ENCODE data around the gene TXNDC11.

Gene TXNDC11

DNA sequence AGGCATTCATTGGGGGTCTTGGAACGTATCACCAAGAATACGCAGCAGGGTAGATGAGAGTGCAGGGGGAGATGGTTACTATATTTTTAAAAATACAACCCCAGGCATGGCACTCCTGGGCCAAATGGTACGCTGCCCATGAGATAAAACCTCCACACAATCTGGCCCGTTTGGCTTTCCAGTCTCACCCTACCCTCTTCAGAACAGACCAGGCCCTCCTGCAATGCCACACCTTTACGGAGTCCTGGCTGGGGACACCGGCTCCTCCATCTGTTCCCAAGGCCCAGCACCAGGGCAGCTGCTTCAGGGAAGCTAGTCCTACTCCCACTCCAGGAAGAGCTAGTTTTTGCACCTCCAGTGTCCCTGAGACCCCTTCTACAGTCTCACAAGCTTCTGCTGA lies 50.0 kb downstream of the TXNDC11 start:
- TF ChIP-seq, protein P1, sequence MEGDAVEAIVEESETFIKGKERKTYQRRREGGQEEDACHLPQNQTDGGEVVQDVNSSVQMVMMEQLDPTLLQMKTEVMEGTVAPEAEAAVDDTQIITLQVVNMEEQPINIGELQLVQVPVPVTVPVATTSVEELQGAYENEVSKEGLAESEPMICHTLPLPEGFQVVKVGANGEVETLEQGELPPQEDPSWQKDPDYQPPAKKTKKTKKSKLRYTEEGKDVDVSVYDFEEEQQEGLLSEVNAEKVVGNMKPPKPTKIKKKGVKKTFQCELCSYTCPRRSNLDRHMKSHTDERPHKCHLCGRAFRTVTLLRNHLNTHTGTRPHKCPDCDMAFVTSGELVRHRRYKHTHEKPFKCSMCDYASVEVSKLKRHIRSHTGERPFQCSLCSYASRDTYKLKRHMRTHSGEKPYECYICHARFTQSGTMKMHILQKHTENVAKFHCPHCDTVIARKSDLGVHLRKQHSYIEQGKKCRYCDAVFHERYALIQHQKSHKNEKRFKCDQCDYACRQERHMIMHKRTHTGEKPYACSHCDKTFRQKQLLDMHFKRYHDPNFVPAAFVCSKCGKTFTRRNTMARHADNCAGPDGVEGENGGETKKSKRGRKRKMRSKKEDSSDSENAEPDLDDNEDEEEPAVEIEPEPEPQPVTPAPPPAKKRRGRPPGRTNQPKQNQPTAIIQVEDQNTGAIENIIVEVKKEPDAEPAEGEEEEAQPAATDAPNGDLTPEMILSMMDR (IDR thresholded peaks at IDR 0.05; ENCODE audit: low read depth, low read length) = no peak
- DNase-seq (ENCODE audit: low read depth in 2 of 2) = no peak
- no peak overlapping the region for H3K4me3 ChIP-seq (replicated peaks in 1 of 2; ENCODE audit: low read depth in 2 of 2, low read length in 2 of 2)

GRCh38 chr16:11692171-11692570 lies 50.5 kb downstream of the TXNDC11 start:
- TF ChIP-seq, protein P1 (IDR thresholded peaks at IDR 0.05; ENCODE audit: low read depth, low read length) = no peak
- no peak overlapping the region for H3K4me3 ChIP-seq (replicated peaks in 1 of 2; ENCODE audit: low read depth in 2 of 2, low read length in 2 of 2)
- no peak for DNase-seq (ENCODE audit: low read depth in 2 of 2)

DNA sequence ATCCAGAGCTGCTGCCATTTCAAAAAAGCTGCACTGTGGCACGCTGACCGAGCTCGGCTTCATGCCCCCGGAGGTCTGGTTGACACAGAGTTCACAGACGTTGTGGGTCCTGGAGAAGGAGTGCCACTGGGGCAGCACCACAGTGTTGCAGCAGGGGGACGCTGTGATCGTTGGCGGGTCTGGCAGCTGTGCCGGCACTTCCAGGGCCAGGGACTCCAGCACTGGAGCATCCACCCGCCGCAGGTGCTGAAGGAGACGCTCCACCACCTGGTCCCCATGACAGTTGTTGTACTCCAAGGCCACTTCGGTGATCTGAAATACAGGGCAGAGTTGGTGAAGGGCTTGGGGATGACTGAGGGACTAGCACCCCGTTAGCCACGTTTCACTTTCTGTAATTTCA lies 50.9 kb downstream of the TXNDC11 start:
- TF ChIP-seq, protein P1 (IDR thresholded peaks at IDR 0.05; ENCODE audit: low read depth, low read length) = no peak
- DNase-seq (ENCODE audit: low read depth in 2 of 2) = no peak
- H3K4me3 ChIP-seq (replicated peaks in 1 of 2; ENCODE audit: low read depth in 2 of 2, low read length in 2 of 2) = no peak overlapping the region

DNA sequence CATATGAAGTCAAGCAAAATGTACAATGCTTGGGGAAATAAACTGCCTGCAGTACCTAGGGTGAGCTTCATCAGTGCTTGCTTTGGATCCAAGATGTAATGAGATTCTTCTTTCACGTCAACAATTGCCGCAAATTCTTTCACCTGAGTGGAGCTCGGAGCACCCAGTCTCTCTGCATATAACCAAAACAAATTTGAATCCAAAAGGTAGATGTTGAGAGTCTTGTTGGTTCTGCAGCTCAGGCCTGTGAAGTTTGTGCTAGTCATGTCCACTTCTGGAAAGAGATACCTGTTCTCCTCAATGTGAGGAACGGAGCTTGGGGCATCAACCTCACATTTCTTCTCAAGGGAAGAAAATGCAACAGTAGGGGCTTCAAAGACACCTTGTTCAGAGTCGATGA lies 51.4 kb downstream of the TXNDC11 start:
- no peak for DNase-seq (ENCODE audit: low read depth in 2 of 2)
- no peak overlapping the region for H3K4me3 ChIP-seq (replicated peaks in 1 of 2; ENCODE audit: low read depth in 2 of 2, low read length in 2 of 2)
- TF ChIP-seq, protein P1 (IDR thresholded peaks at IDR 0.05; ENCODE audit: low read depth, low read length) = no peak

DNA sequence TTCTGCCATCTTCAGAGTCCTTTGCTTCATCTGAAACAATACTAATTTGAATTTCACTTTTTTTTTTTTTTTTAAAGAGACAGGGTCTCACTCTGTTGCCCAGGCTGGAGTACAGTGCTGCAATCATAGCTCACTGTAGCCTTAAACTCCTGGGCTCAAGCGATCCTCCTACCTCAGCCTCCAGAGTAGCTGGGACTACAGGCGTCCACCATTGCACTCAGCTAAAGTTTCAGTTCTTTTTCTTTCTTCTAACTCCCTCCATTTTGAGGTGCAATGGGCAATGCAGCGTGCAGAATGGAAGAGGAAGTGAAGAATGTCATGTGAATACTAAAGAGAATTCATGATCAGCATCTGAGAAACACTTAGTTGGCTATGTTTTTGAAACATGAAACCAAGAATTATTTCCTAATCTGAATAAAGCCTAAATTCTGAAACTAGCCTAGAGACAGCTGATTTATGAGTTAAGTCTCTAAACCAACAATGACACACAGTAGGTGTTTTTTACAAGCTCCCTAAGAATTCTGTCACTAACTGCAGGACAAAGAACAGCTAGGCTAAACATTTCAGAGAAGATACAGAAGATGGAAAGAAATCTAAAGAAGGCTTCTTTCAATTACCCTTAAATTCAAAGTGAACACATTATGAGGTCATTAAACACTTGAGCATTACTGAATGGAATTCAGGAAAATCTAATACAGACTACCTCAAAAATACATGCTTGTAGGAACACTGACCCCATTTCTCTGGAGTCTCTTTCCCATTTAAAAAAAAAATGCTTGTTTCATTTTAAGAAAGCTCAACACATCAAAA lies 53.4 kb downstream of the TXNDC11 start:
- TF ChIP-seq, protein P1 (IDR thresholded peaks at IDR 0.05; ENCODE audit: low read depth, low read length) = no peak
- DNase-seq (ENCODE audit: low read depth in 2 of 2) = no peak
- H3K4me3 ChIP-seq (replicated peaks in 1 of 2; ENCODE audit: low read depth in 2 of 2, low read length in 2 of 2) = no peak overlapping the region

DNA sequence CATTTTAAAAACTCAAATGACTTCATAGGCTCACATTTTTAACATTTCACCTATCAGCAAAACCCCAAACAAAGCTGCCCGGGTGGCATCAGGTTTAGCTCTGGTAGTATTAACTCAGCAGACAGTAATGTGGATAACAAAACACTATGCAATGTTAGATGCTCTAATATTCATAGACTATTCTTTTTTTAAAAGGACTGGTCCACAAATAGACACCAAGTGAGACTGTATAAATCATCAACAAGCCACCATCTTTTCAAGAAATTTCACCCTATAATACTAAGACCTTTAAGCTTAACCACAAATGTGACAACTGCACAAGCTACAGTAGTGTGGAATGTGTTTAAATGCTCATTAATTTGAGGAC lies 54.2 kb downstream of the TXNDC11 start:
- TF ChIP-seq, protein P1 (IDR thresholded peaks at IDR 0.05; ENCODE audit: low read depth, low read length) = no peak
- H3K4me3 ChIP-seq (replicated peaks in 1 of 2; ENCODE audit: low read depth in 2 of 2, low read length in 2 of 2) = no peak overlapping the region
- DNase-seq (ENCODE audit: low read depth in 2 of 2) = no peak
